GM18907 (cell line): ENCODE data around the gene PDSS2.

Experiments
- ATAC-seq: cut with Tn5 transposase; IDR thresholded peaks from one replicate; pipeline ENCODE4 v1.9.1; 2021; ENCODE audit warnings: mild to moderate bottlenecking, moderate library complexity; ENCODE audit not compliant: unreplicated experiment

PDSS2 gene, protein sequence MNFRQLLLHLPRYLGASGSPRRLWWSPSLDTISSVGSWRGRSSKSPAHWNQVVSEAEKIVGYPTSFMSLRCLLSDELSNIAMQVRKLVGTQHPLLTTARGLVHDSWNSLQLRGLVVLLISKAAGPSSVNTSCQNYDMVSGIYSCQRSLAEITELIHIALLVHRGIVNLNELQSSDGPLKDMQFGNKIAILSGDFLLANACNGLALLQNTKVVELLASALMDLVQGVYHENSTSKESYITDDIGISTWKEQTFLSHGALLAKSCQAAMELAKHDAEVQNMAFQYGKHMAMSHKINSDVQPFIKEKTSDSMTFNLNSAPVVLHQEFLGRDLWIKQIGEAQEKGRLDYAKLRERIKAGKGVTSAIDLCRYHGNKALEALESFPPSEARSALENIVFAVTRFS

DNA sequence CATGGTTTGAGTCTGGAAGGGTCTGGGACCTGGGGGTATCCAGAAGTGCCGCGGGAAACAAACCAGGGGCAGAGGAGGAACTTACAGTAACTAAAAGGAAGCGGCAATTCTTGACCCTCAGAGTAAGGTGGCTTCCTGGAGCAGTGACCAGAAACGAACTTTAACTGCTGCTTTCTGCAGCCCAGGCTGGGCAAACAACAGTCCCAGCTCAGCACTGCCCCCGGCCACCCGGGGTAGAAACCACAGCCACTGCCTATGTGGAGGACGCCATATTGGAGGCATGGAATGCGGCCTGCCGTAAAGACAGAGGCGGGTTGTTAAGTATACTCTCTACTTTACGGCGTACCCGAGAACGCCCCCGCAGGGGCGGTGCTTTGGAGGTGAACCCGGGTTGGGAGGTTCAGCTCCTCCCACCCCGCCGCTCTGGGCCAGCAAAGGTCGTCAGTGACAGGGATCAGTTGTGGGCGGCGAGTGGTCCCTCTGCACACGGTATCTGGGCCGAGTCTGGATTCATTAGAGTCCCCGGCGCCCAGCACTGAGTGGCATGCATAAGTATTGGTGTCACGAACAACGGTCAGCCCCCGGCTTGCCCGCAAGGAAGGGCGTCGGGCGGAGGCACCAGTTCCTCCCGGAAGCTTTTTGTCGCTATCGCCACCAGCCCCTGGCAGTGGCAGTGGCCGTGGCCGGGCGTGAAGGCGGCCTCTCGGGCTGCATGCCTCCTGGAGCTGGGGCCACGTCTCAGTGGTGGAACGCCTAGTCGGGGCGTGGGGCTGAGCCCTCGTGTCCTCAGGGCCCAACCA, at the start of gene PDSS2:
TSS of gene PDSS2 (minus strand) at position 282 of the 800 bp plus-strand sequence. CDS start at position 3, 279 bp downstream.
- peak; percentile 94 for ATAC-seq

DNA sequence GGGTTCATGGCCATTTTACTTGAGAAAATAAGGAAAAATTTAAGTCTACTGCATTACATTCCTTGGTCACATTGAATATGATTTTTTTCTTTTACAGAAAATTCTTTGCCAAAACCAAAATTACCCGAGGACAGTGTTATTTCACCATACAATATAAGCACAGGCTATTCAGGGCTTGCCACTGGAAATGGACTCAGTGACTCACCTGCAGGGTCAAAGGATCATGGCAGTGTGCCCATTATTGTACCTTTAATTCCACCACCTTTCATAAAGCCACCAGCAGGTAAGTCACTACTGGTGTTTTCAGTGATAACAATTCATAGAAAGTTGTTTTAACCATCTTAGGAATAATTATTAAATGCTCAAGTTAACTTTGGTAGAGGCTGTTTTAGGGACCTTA, 46.8 kb upstream of the PDSS2 start:
- no peak for ATAC-seq

DNA sequence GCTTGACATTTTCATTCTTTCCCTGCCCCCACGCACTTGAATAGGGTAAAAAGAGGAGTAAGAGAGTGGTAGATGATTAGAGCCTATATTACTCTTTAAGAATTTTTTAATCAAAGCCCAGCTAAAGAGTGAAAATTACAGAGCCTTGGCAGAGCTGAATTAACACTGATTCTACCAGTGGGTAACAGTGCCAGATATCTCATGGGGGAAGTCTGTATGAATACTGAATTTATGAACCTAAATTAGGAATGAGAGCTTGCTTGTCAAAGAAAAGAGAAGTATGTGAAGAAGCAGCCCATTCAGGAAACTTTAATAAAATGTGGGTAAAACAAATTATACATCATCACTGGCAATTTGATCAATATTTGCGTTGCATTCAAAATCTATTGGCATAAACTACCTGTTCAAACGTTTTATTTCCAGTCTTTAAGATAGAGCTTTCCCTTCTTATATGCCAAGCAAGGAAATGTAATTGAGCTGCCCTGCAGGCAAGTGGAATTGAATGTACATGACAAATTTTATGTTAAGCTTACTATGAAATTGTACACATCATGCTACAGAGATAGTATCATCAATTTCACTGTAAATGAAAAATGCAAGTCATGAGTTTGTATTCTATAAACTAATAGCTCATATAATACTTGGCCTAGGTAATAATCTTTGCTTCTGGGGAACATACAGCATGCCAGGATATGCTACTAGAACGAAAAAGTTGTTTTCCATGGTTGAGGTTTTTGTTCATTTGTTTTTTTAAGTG, 45.1 kb upstream of the PDSS2 start:
- ATAC-seq, result no peak

DNA sequence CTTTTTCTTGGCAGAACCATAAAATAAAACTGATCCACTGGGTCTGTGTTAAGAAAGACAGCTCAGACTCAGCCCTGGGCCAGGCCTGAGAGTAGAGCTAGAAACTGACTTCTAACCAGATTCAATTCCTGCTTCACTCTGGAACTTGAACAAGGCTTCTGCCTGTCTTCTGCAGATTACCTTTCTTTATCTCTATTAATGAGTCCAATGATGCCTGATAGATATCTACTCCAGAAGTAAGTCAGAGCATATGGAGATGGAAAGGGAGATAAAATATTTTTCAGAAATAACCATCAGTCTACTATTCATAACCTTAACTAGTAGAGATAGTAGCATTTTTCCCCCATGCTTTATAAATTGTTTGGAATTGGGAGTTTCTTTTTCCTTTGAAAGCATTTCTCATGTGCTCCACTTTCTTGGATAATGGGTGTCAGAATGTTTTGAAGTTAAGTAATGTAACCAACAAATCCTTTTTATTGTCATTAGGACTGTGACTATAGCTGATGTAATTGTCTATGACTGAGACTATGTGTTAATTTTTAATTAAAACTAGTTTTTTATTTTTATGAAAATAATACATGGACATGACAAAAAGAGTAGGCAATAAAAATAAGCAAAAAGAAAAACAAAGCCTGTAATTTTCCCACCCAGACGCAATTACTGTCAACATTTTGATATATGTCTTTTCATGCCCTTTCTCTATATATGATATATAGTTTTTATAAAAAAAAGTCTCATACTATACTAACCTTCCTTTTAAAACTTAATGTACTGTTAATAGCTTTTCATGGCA, 37.7 kb upstream of the PDSS2 start:
- no peak for ATAC-seq

DNA sequence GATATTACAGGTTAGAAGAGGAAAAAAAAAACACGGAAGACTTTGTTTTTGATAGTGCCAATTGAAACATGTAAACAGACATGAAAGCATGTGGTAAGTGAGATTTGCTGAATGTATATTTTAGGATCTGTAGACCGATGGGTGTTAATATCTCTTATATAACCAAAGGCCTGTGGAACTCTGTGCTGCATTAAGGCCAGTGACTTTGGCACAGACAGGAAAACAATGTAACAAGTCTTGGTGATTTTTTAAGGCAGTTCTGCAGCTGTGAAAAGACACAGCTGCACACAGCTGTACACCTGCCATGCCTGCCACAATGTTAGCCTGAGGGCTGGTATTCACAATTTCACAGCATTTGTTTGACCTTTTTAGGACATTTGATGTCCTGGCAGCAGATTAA, 36.6 kb upstream of the PDSS2 start:
- ATAC-seq, result no peak

DNA sequence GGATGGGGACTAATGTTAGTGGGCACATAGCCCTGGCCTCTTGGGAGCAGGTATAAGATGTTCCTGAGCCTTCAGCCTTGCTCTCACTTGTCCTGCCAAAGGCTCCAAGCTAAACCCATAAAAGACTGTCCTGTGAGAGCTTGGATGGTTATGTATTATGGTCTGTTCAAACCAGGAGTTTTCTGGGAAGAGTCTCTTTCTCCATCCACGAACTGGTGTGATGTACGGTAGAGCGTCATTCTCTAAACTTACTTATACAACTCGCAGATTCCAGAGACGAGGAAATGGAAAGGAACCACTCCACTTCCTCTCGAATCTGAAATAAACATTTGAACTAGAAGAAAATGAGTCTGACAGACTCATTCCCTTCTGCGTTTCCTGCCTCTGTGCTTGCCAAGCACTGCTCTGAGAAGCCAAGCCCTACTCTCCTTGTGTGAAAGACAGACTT, 35.9 kb upstream of the PDSS2 start:
- ATAC-seq, result no peak

DNA sequence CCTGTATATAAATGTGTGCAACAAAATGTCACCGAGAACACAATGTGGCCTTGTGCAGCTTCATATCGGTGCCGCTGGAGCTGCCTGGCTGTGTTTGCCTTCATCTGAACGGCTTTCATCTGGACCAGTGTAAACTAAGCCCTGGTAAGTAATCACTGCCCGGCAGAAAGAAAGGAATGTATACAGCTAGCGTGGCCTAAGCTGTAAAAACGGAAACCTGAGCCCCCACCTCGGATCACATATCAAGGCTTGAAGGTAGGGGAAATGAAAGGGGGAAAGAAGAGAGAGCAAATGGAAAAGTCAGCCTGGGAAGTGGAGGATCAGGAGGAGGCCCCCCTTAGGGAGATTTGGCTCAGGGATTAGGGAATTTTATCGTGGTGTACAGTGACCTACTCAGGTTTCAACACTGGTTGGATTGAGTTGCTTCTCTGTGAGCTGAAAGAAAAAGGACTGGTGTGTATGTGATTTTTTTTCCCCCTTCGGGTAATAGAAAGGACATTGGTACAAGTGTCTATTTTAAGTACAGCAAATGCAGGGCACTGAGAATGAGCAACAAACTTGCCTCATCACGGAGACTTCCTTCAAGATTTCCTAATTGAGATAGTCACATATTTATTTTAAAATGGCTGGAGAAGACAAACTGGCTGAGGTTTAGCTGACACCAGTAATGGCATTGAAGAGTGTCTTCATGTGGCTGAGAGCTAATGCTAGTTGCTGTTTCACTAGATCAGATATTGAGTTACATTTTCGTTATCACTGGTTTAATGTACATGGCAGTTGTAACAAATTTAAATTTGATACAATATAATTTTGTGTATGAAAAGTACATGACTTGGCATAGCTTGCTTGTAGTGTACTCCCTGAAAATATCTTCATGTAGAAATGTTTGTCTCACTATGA, 34.0 kb upstream of the PDSS2 start:
- no peak for ATAC-seq

DNA sequence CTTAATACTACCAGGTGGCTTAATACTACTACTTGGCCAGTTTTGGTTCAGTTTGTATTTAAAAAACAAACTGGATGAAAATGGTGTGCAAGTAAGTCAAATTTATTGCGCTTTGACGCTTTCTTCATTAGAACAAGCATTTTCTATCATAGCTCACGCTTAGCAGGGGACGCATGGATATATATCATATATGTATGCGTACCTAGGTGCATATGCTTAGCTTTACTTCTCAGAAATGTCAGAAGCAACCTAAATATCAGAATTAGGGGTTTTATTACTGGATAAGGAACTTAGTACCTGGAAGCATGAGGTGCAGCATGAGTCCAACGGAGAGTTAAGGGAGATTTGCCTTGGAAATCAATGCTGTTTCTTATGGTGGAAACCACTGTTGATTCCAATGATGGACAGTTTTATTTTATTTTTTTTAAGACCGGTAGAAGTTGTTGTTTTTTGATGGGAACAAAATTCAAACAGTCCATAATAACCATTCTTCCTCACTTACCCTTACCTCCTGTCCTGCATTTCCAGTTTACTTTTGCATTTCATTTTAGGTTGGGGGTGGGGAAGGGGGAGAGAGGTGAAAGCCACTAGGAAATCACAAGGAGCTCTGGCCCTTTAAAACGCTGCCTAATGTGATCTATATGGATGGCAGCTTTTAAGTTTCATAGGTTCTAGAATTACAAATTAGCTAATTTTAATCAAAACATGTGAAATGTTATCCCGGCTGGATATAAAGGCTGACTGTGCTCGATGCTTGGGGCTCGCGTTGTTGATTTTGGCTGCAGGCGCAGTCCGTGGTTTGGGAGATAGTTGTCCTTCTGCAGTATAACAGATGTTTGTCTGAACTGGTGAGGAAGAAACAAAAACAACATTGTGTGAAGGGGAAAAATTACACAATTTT, 32.6 kb upstream of the PDSS2 start:
- ATAC-seq, result no peak

DNA sequence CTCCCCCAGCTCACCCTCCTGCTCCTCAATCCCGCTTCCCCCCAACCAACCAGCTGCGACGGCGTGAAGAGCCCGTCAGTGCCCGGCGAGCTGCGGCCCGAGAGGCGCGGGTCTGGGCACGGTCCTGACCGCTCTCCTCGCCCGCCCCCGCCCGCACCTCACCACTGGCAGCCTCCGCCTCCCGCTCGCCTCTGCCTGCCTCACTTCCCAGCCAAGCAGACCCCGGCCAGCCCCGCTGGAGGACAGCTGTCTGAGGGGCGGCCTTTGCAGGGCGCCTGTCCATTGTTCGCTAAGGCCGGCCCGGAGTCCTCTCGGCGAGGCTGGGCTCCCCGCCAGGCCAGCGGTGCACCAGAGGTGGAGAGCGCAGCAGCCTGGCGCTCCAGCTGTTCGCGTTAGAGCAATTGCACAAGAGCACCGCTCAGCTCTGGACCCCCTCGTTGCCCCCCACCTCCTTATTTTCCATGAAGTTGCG, 31.8 kb upstream of the PDSS2 start:
- no peak for ATAC-seq

DNA sequence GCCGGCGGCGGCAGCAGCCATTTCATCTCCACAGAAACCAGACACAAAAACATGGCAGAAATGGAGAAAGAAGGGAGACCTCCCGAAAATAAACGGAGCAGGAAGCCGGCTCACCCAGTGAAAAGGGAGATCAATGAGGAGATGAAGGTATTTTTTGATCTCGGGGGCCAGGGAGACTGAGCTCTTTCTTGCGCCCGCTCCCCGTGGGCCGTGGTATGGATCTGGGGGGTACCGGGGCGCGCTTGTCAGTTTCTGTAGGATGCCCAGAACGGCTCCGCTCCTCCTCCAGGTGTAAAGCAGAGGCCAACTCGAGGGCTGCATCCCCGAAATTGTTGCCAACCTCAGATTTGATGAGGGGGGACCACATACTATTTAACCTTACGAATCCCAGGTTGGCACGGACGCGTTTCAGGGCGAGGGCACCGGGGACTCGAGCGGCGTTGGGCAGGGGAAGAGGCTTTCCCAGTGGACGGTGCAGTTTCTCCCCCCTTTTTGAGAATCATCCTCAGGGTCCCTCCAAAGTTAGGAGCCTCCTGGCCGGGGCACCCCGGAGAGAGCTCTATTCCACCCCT, 31.3 kb upstream of the PDSS2 start:
- peak; percentile 5 for ATAC-seq

DNA sequence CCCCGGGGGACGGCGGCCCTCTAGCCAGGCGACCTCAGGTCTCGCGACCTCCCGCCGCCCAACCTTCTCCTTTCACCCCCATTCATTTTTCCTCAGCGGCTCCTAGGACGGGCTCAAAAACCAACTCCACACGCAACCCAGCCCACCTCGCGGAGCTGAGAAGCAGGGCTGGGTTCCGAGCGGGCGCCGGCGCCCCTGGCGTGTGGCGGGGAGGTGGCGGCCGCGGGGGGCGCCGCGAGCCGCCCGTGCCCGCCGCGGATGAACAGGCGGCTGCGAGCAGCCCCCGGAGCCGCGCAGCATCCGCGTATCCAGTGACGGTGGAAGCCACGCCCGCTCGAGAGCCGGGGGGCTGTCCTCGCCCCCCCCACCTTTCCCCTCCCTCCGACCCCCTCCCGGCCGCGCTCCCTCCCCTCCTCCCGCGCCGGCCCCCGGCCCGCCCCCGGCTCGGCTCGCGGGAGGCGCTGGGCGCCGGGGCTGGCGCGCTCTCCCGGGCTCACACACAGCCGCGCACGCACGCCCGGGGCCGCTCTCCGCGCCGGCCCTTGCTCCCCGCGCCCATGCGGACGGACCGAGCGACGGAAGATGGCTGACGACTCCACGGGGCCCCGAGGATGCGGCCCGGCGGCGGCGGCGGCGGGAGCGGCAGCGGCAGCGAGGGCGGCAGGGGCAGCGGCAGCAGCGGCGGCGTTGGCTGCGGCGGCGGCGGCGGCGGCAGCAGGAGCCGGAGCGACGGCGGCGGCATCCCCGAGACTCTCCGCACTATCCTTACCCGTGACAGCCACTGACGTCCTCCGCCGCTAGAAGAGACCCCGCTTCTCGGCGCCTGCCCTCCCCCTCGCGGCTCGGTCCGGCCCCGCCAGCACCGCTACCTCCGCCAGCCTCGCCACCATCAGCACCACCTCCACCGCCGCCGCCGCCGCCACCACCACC, 30.5 kb upstream of the PDSS2 start, which contains the start of gene SOBP:
TSS of gene SOBP (plus strand) at position 482 of the 930 bp plus-strand sequence. CDS start 500 bp downstream, outside the sequence.
- peak; percentile 42 for ATAC-seq

DNA sequence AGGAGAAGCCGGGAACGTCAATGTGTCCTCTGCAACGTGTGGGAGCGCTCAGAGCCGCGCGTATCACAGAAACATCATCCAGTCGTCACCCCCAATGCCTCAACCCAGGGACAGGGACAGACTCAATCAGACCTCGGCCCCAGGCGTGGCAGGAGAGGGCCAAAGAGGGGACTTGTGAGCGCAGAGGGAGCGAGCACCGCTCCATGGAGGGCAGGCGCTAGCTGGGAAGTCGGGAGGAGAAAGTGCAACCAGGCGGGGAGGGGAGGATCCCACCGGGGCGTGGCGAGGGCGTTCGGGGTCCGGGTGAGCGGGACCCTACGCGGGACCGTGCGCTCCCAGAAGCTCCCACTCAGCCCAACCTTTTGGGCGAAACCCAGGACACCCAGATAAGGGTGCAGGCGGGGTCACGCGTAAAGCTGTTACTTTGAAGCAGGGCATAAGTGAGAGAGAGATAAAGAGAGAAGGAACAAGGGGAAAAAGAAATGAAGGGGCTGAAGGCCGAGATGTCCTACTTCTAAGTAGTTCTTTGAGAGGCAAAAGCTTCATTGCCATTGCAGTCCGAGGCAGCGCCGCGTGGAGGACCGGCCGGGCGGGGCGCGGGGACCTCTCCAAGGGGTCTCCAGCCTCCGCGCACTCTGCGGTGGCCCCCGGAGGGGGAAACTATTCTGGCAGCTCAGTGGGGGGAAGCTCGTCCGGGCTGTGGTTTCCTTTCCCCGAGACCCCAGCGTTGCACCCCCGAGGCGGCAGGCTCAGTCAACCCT, 29.7 kb upstream of the PDSS2 start:
- peak; percentile 16 for ATAC-seq

DNA sequence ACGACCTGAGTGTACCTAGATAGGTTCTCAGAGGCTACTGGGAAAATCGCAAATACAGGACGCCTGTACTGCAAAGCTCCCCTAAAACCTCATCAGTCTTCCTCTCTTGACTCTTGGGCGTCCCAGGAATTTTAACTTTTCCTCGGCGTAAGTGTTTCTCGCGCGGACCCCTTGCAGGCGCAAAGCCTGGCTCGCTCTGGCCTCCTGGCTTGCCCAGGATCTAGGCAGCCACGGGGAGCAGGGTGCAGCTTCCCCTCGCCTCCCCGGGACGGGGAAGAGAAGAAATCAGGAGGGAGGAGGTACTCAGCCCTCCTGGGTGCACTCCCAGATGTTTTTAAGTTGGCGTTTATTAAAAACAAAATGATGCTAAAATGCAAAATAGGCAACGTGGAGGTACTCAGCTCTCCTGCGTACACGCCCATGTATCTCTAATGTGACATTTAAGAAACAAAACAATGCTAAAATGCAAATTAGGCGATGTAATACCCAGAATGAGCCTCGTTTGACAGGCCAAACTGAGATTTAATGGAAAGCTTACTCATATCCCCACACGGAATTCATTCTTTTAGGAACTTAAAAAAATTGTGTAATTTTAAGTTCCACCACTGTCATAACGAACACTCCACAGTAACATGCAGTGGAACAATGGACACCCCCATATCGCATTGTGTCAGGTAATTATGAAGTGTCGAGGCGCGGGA, 29.0 kb upstream of the PDSS2 start:
- ATAC-seq, result no peak

DNA sequence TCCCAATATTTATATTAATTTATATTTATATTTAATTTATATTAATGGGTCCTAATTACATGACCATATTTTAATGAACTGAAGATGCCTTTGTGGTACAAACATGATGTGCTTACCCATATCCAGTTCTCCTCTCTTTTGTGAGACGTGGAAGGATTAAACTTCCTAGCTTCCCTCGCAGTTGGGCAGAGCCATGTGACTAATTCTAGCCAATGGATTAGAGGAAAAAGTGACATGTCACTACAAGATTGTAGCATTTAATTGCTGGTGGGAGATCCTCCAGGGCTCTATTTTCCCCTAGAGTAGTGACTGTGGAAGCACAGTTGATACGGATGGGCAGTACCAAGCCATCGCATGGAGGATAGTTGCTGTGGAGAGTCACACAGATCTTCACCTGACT, 25.8 kb upstream of the PDSS2 start:
- no peak for ATAC-seq

DNA sequence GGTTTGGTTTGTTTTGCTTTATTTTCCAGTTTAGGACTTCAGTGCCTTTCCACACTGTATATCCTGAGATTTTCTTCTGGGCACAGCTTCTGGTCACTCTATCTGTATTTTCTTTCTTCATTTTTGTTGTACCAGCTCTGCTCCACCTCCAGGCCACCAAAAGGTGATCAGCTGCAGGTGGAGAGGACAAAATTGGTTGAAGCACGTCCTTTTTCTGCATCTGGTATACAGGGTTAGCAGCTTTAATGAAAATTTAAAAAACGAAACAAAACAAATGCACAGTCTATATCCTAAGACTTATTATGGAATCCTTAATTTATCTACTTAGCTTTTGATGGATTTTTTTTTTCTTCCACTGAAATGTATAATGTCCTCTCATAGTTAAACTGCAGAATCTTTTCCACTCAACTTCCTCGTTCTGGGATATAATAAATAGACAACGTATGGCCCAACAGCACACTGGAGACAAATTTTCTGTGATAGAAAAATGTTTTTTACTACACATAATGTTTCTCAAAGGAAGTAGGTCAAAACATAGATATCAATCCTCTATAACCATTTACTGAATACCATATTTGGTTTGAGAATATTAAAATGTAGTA, 19.8 kb upstream of the PDSS2 start:
- ATAC-seq, result no peak
